HepG2 (cell line): Measurements from ENCODE around the gene DPP7. TPM values are rescaled to one million over a fixed set of nuclear protein-coding genes. Genes with fewer than 3 reads are reported as not detected.

Experiments
- AFF4 ChIP-seq: sonication (generic); formaldehyde crosslinking; IDR thresholded peaks from 2 replicates; pipeline ENCODE4 v1.4.0; 2020; ENCODE audit warnings: missing genetic modification reagents
- ARID2 ChIP-seq: sonication (generic); formaldehyde crosslinking; IDR thresholded peaks from 2 replicates; pipeline ENCODE4 v1.8.1; 2022; ENCODE audit warnings: mild to moderate bottlenecking, missing genetic modification reagents, borderline replicate concordance
- CENPX ChIP-seq: sonication (generic); formaldehyde crosslinking; IDR thresholded peaks from 2 replicates; pipeline ENCODE4 v1.9.0; 2021; ENCODE audit warnings: mild to moderate bottlenecking, missing genetic modification reagents, moderate library complexity
- GTF3A ChIP-seq: sonication (generic); formaldehyde crosslinking; conservative IDR thresholded peaks from 2 replicates; pipeline ENCODE4 v1.4.0; 2020; ENCODE audit warnings: mild to moderate bottlenecking, missing genetic modification reagents
- MEF2D ChIP-seq: sonication (generic); formaldehyde crosslinking; IDR thresholded peaks from 2 replicates; pipeline ENCODE4 v1.5.1; 2020; ENCODE audit warnings: mild to moderate bottlenecking, missing genetic modification reagents
- MXD1 ChIP-seq: sonication (generic); formaldehyde crosslinking; IDR thresholded peaks from 2 replicates; pipeline ENCODE4 v1.4.0; 2020; ENCODE audit warnings: mild to moderate bottlenecking, missing genetic modification reagents
- NCOA1 ChIP-seq: sonication (generic); formaldehyde crosslinking; IDR thresholded peaks from 2 replicates; pipeline ENCODE4 v1.9.0; 2021; ENCODE audit warnings: missing genetic modification reagents
- PATZ1 ChIP-seq: sonication (generic); formaldehyde crosslinking; IDR thresholded peaks from 2 replicates; pipeline ENCODE4 v1.4.0; 2020; ENCODE audit warnings: missing genetic modification reagents
- RAD21 ChIP-seq: fragments of 450-650 bp; formaldehyde crosslinking; IDR thresholded peaks from 2 replicates; pipeline ENCODE4 v1.5.0; 2020; ENCODE audit warnings: mild to moderate bottlenecking
- ZKSCAN1 ChIP-seq: fragments of 150-350 bp; IDR thresholded peaks from 2 replicates; pipeline ENCODE4 v1.6.1; 2014; ENCODE audit warnings: low read length
- ZNF496 ChIP-seq: sonication (generic); formaldehyde crosslinking; IDR thresholded peaks from 2 replicates; pipeline ENCODE4 v1.8.1; 2023; ENCODE audit warnings: mild to moderate bottlenecking, moderate library complexity, missing genetic modification reagents; ENCODE audit not compliant: insufficient replicate concordance
- ZNF639 ChIP-seq: conservative IDR thresholded peaks from 2 replicates; pipeline ENCODE4 v1.6.1; 2018; ENCODE audit warnings: missing genetic modification reagents
- ZNF704 ChIP-seq: sonication (generic); formaldehyde crosslinking; IDR thresholded peaks from 2 replicates; pipeline ENCODE4 v1.8.1; 2023; ENCODE audit warnings: mild to moderate bottlenecking, inconsistent platforms, moderate library complexity, missing genetic modification reagents, borderline replicate concordance
- ZNF784 ChIP-seq: sonication (generic); formaldehyde crosslinking; IDR thresholded peaks from 2 replicates; pipeline ENCODE4 v1.5.1; 2020; ENCODE audit warnings: missing genetic modification reagents, mild to moderate bottlenecking, borderline replicate concordance
- ZSCAN21 ChIP-seq: sonication (generic); formaldehyde crosslinking; IDR thresholded peaks from 2 replicates; pipeline ENCODE4 v1.8.0; 2022; ENCODE audit warnings: mild to moderate bottlenecking, missing genetic modification reagents, moderate library complexity, borderline replicate concordance
- polyA plus RNA-seq, 8 experiments: library from polyadenylated mRNA; depleted of rRNA in 3 of 8; stranded (reverse) in 7 of 8; unstranded in 1 of 8; fragments of >200 nt; fragmentation: Illumina TruSeq in 4 of 8; extraction: Trizol in 4 of 8; gene quantifications; 2 replicates each; pipeline versions ENCODE4 v1.2.1 to v1.2.3, GENCODE V29; 2011 to 2016; ENCODE audit warnings: low read depth in 4 of 8, missing spikeins in 1 of 8, mixed read lengths in 1 of 8; ENCODE audit not compliant: insufficient read depth in 1 of 8
- total RNA-seq, 5 experiments: library from RNA; depleted of rRNA; stranded (reverse); fragments of >200 nt; fragmentation: Illumina TruSeq; extraction: Trizol; gene quantifications; 2 replicates each; pipeline ENCODE4 v1.2.3, GENCODE V29; 2016; ENCODE audit warnings: low read depth in 1 of 5

The DPP7 gene
- total and polyA plus RNA-seq, 2 of the 13 experiments (the other 11 are each of a cell fraction or from before 2014, with no cell fraction given), result 1.2 to 4.5 TPM

GRCh38 chr9:137077010-137077747 is 37.4 kb downstream of the DPP7 start, which contains the start of gene UAP1L1 (continued):
- TF ChIP-seq MEF2D (CRISPR knock-in tag), result no peak
- peak; percentile 46 for TF ChIP-seq MXD1 (CRISPR knock-in tag)
- TF ChIP-seq ZNF704, result no peak
- no peak for TF ChIP-seq ZNF784 (CRISPR knock-in tag)
- TF ChIP-seq PATZ1 (CRISPR knock-in tag), result peak; percentile 78
- no peak for TF ChIP-seq CENPX
- peak; percentile 29; the same call in 1 of the 2 replicates for TF ChIP-seq RAD21
- no peak for TF ChIP-seq ZNF639 (CRISPR knock-in tag)
- TF ChIP-seq NCOA1 (CRISPR knock-in tag), result no peak
- TF ChIP-seq AFF4 (CRISPR knock-in tag), result no peak
- no peak for TF ChIP-seq ZNF496 (CRISPR knock-in tag)
- TF ChIP-seq ARID2 (CRISPR knock-in tag), result no peak
- TF ChIP-seq ZSCAN21 (CRISPR knock-in tag), result no peak
- no peak for TF ChIP-seq GTF3A (CRISPR knock-in tag)
- TF ChIP-seq ZKSCAN1, result no peak
